Liver (tissue), 3 donors: ENCODE data around the gene MRPL10.

Source experiments
- EGR1 ChIP-seq, 2 donors: IDR thresholded peaks; 2 replicates each; pipeline ENCODE4 v1.6.1; 2016 to 2018; ENCODE audit warnings: antibody characterized with exemption in 2 of 2, low read depth in 2 of 2
- FOXA1 ChIP-seq: IDR thresholded peaks from 2 replicates; pipeline ENCODE4 v1.6.1; 2016; ENCODE audit warnings: antibody characterized with exemption
- HNF4A ChIP-seq, 2 donors: conservative IDR thresholded peaks; 2 replicates each; pipeline ENCODE4 v1.6.1; 2016; ENCODE audit warnings: antibody characterized with exemption in 2 of 2, mild to moderate bottlenecking in 2 of 2
- HNF4G ChIP-seq: IDR thresholded peaks from 2 replicates; pipeline ENCODE4 v1.6.1; 2016; ENCODE audit warnings: antibody characterized with exemption
- JUND ChIP-seq, 2 donors: IDR thresholded peaks; 2 replicates each; pipeline ENCODE4 v1.6.1; 2016; ENCODE audit warnings: antibody characterized with exemption in 2 of 2
- NR2F2 ChIP-seq: IDR thresholded peaks from 2 replicates; pipeline ENCODE4 v1.6.1; 2016; ENCODE audit warnings: antibody characterized with exemption
- RAD21 ChIP-seq, 2 donors: IDR thresholded peaks; 2 replicates each; pipeline ENCODE4 v1.6.1; 2016; ENCODE audit warnings: antibody characterized with exemption in 2 of 2, mild to moderate bottlenecking in 2 of 2
- RXRA ChIP-seq, 2 donors: IDR thresholded peaks; 2 replicates each; pipeline ENCODE4 v1.6.1; 2017 to 2018; ENCODE audit warnings: antibody characterized with exemption in 2 of 2, mild to moderate bottlenecking in 1 of 2
- TAF1 ChIP-seq: conservative IDR thresholded peaks from 2 replicates; pipeline ENCODE4 v1.6.1; 2016; ENCODE audit warnings: antibody characterized with exemption, mild to moderate bottlenecking
- YY1 ChIP-seq: IDR thresholded peaks from 2 replicates; pipeline ENCODE4 v1.6.1; 2016; ENCODE audit warnings: antibody characterized with exemption, mild to moderate bottlenecking
- TF ChIP-seq, protein P1 (sequence below): fragments of 150-350 bp; IDR thresholded peaks from 2 replicates; pipeline ENCODE4 v1.5.1; 2017; ENCODE audit warnings: improper control_type of control experiment, low read depth, low read length; ENCODE audit not compliant: missing input control
- TF ChIP-seq, protein P2 (sequence below): IDR thresholded peaks from 2 replicates; pipeline ENCODE4 v1.6.1; 2016; ENCODE audit warnings: antibody characterized with exemption, mild to moderate bottlenecking
- TF ChIP-seq, protein P3 (sequence below): IDR thresholded peaks from 2 replicates; pipeline ENCODE4 v1.6.1; 2016; ENCODE audit warnings: antibody characterized with exemption
- TF ChIP-seq, protein P4 (sequence below): IDR thresholded peaks from 2 replicates; pipeline ENCODE4 v1.6.1; 2016; ENCODE audit warnings: antibody characterized with exemption
- donor health status: healthy.
- donor health status: healthy.

DNA sequence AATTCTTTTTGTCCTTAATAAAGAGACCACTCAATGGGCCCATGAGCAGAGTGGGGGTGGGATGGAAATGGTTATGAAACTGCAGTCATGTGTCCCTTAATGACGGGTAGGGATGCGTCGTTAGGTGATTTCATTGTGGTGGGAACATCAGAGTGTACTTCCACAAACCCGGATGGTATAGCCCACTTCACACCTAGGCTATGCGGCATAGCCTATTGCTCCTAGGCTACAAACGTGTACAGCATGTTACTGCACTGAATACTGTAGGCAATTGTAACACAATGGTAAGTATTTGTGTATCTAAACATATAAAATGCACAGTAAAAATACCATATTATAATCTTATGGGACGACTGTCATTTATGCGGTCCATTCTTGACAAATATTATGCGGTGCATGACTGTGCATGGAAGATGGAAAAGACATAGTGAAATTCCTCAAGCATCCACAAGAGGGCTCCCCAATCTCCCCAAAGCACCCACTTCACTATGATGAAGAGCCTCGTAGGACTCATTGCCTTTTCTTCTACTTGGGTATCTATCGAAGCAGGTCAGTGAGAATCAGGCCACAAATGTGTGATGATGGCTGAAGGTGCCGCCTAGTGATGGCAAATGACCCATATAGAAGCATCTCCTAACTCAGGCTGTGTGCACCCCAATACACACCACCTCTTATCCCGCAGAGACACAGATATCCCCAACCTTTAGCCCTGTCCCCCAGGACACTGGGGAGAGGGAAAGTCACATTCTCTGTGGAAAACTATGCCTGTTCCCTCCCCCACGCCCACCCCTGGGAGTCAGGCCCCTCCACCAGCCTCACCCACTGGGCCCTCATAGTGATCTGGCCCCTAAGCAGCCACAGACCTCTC is 54.8 kb downstream of the MRPL10 start:
- TF ChIP-seq, protein P1, sequence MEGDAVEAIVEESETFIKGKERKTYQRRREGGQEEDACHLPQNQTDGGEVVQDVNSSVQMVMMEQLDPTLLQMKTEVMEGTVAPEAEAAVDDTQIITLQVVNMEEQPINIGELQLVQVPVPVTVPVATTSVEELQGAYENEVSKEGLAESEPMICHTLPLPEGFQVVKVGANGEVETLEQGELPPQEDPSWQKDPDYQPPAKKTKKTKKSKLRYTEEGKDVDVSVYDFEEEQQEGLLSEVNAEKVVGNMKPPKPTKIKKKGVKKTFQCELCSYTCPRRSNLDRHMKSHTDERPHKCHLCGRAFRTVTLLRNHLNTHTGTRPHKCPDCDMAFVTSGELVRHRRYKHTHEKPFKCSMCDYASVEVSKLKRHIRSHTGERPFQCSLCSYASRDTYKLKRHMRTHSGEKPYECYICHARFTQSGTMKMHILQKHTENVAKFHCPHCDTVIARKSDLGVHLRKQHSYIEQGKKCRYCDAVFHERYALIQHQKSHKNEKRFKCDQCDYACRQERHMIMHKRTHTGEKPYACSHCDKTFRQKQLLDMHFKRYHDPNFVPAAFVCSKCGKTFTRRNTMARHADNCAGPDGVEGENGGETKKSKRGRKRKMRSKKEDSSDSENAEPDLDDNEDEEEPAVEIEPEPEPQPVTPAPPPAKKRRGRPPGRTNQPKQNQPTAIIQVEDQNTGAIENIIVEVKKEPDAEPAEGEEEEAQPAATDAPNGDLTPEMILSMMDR: peak; percentile 68
- no peak for TF ChIP-seq JUND (IDR thresholded peaks at IDR 0.05)
- peak; percentile 69 to 78 for TF ChIP-seq RAD21 (IDR thresholded peaks at IDR 0.05)
- TF ChIP-seq, protein P2, sequence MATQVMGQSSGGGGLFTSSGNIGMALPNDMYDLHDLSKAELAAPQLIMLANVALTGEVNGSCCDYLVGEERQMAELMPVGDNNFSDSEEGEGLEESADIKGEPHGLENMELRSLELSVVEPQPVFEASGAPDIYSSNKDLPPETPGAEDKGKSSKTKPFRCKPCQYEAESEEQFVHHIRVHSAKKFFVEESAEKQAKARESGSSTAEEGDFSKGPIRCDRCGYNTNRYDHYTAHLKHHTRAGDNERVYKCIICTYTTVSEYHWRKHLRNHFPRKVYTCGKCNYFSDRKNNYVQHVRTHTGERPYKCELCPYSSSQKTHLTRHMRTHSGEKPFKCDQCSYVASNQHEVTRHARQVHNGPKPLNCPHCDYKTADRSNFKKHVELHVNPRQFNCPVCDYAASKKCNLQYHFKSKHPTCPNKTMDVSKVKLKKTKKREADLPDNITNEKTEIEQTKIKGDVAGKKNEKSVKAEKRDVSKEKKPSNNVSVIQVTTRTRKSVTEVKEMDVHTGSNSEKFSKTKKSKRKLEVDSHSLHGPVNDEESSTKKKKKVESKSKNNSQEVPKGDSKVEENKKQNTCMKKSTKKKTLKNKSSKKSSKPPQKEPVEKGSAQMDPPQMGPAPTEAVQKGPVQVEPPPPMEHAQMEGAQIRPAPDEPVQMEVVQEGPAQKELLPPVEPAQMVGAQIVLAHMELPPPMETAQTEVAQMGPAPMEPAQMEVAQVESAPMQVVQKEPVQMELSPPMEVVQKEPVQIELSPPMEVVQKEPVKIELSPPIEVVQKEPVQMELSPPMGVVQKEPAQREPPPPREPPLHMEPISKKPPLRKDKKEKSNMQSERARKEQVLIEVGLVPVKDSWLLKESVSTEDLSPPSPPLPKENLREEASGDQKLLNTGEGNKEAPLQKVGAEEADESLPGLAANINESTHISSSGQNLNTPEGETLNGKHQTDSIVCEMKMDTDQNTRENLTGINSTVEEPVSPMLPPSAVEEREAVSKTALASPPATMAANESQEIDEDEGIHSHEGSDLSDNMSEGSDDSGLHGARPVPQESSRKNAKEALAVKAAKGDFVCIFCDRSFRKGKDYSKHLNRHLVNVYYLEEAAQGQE: no peak
- TF ChIP-seq EGR1 (IDR thresholded peaks at IDR 0.05; ENCODE audit: low read depth in 2 of 2): no peak
- TF ChIP-seq, protein P3, sequence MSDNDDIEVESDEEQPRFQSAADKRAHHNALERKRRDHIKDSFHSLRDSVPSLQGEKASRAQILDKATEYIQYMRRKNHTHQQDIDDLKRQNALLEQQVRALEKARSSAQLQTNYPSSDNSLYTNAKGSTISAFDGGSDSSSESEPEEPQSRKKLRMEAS: no peak
- no peak for TF ChIP-seq TAF1
- TF ChIP-seq FOXA1: no peak
- TF ChIP-seq YY1: no peak
- no peak for TF ChIP-seq NR2F2
- no peak for TF ChIP-seq RXRA (IDR thresholded peaks at IDR 0.05)
- TF ChIP-seq, protein P4, sequence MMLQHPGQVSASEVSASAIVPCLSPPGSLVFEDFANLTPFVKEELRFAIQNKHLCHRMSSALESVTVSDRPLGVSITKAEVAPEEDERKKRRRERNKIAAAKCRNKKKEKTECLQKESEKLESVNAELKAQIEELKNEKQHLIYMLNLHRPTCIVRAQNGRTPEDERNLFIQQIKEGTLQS: no peak
- no peak for TF ChIP-seq HNF4G
- no peak for TF ChIP-seq HNF4A (conservative IDR thresholded peaks at IDR 0.05)
